ENCODE results near the gene TBC1D22A. TPM values are rescaled to one million over a fixed set of nuclear protein-coding genes. Genes with fewer than 3 reads are reported as not detected.

Gene TBC1D22A
- total and polyA plus RNA-seq, 2 experiments from 2014 or later: 15.3 to 19.8 TPM

DNA sequence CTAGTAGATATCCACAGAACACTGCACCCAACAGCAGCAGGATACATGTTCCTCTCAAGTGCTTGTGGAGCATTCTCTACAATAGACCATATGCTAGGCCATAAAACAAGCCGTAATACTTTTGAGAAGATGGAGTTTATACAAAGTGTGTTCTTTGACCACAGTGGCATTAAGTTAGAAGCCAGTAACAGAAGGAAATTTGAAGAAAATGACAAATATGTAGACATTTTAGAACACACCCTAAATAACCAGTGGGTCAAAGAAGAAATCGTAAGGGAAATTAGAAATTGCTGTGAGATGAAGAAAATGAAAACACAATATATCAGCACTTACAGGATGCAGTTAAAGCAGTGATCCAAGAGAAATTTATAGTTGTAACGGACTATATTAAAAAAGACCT lies 163.4 kb downstream of the TBC1D22A start:
- WGBS (ENCODE audit: low lambda C conversion rate, missing lambda C conversion rate): 96% methylated on average over 3 of the region's 3 CpGs
- no peak for TF ChIP-seq EZH2 (IDR thresholded peaks at IDR 0.05; ENCODE audit: borderline replicate concordance)
- TF ChIP-seq, protein P1, sequence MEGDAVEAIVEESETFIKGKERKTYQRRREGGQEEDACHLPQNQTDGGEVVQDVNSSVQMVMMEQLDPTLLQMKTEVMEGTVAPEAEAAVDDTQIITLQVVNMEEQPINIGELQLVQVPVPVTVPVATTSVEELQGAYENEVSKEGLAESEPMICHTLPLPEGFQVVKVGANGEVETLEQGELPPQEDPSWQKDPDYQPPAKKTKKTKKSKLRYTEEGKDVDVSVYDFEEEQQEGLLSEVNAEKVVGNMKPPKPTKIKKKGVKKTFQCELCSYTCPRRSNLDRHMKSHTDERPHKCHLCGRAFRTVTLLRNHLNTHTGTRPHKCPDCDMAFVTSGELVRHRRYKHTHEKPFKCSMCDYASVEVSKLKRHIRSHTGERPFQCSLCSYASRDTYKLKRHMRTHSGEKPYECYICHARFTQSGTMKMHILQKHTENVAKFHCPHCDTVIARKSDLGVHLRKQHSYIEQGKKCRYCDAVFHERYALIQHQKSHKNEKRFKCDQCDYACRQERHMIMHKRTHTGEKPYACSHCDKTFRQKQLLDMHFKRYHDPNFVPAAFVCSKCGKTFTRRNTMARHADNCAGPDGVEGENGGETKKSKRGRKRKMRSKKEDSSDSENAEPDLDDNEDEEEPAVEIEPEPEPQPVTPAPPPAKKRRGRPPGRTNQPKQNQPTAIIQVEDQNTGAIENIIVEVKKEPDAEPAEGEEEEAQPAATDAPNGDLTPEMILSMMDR (IDR thresholded peaks at IDR 0.05; ENCODE audit: poor library complexity): no peak
- TF ChIP-seq EZH2phosphoT487 (IDR thresholded peaks at IDR 0.05; ENCODE audit: low read depth, severe bottlenecking, unreplicated experiment): no peak
- no peak overlapping the region for H3K27ac ChIP-seq
- no peak overlapping the region for H3K4me3 ChIP-seq
- H3K79me2 ChIP-seq: no peaks in the 10 kb centered on the region
- no peak overlapping the region for H2AFZ ChIP-seq
- no peaks in the 10 kb centered on the region for H3K4me1 ChIP-seq (ENCODE audit: insufficient read depth)
- H3K36me3 ChIP-seq (replicated peaks; ENCODE audit: insufficient read depth, low read depth): no peaks in the 10 kb centered on the region
- H4K20me1 ChIP-seq (ENCODE audit: insufficient read depth, poor library complexity, severe bottlenecking): no peaks in the 10 kb centered on the region
- H3K9me2 ChIP-seq (replicated peaks; ENCODE audit: insufficient read depth): no peaks in the 10 kb centered on the region
- H3K4me2 ChIP-seq: no peak overlapping the region
- no peak for DNase-seq (ENCODE audit: low spot score)
- peaks cover 4% of the 10 kb centered on the region for H3K9me3 ChIP-seq (ENCODE audit: low read depth)
- no peaks in the 10 kb centered on the region for H3K27me3 ChIP-seq

DNA sequence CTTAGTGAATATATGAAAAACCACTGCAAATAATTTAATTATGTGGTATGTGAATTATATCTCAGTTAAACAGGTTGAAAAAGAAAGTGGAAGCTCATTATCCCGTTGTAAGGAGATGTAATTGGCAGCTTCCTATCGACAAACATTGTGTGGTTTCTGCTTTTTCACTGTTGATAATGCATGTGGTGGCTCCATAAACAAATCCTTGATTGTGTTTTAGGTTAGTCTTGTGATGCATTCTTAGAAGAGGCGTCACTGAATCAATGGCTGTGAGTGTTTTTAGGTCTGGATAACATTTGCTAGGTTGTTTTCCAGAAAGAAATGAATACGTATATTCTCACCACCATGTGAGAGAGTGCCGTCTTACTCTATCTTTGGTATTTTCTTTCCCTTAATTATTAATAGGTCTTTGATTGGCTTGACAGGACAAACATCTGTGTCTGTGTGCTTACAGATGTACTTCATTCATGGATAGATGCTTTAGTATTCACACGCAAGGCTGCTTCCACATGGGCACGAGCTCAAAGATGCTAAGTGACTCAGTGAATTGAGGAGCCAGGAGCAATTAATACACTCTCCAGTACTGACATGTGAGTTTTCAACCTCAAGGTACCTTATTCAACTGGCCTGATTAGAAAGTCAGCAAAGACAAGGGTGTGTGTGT lies 166.7 kb downstream of the TBC1D22A start:
- H3K27ac ChIP-seq: no peak overlapping the region
- no peaks in the 10 kb centered on the region for H4K20me1 ChIP-seq (ENCODE audit: insufficient read depth, poor library complexity, severe bottlenecking)
- H3K4me2 ChIP-seq: no peak overlapping the region
- 91% methylated on average over 7 of the region's 7 CpGs for WGBS (ENCODE audit: low lambda C conversion rate, missing lambda C conversion rate)
- no peak overlapping the region for H3K4me3 ChIP-seq
- H3K9me3 ChIP-seq (ENCODE audit: low read depth): no peaks in the 10 kb centered on the region
- no peaks in the 10 kb centered on the region for H3K9me2 ChIP-seq (replicated peaks; ENCODE audit: insufficient read depth)
- no peaks in the 10 kb centered on the region for H3K79me2 ChIP-seq
- no peaks in the 10 kb centered on the region for H3K36me3 ChIP-seq (replicated peaks; ENCODE audit: insufficient read depth, low read depth)
- no peaks in the 10 kb centered on the region for H3K27me3 ChIP-seq
- no peak overlapping the region for H2AFZ ChIP-seq
- no peak for DNase-seq (ENCODE audit: low spot score)
- TF ChIP-seq EZH2 (IDR thresholded peaks at IDR 0.05; ENCODE audit: borderline replicate concordance): no peak
- TF ChIP-seq, protein P1 (IDR thresholded peaks at IDR 0.05; ENCODE audit: poor library complexity): no peak
- TF ChIP-seq EZH2phosphoT487 (IDR thresholded peaks at IDR 0.05; ENCODE audit: low read depth, severe bottlenecking, unreplicated experiment): no peak
- H3K4me1 ChIP-seq (ENCODE audit: insufficient read depth): peaks cover 7% of the 10 kb centered on the region

DNA sequence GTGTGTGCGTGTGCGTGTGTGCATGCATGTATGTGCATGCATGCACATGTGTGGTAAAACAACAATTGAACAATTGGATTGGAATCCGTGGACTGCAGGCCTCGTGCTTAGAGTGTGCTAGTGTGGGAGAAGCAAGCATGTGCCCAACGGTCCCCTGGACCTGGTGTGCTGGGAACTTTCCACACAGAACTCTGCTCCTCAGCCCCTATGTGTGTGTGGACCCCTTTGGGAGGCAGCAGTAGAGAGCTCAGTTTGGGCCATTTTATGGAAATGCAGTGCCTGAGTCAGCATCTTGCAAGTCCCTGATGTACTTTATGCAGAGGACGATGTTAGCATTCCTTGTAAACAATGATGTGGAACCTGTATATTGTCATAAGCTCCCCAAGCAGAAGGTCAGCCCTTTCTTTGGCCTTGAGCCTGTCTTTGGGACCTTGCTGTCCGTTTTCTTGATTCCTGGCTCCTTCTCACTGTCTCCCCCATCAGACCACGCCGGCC lies 167.3 kb downstream of the TBC1D22A start:
- no peaks in the 10 kb centered on the region for H3K27me3 ChIP-seq
- H4K20me1 ChIP-seq (ENCODE audit: insufficient read depth, poor library complexity, severe bottlenecking): no peaks in the 10 kb centered on the region
- no peak overlapping the region for H3K27ac ChIP-seq
- 95% methylated on average over 9 of the region's 9 CpGs for WGBS (ENCODE audit: low lambda C conversion rate, missing lambda C conversion rate)
- no peak overlapping the region for H3K4me2 ChIP-seq
- no peak for DNase-seq (ENCODE audit: low spot score)
- H2AFZ ChIP-seq: no peak overlapping the region
- H3K4me3 ChIP-seq: no peak overlapping the region
- no peaks in the 10 kb centered on the region for H3K36me3 ChIP-seq (replicated peaks; ENCODE audit: insufficient read depth, low read depth)
- H3K4me1 ChIP-seq (ENCODE audit: insufficient read depth): peaks cover 13% of the 10 kb centered on the region
- H3K9me2 ChIP-seq (replicated peaks; ENCODE audit: insufficient read depth): no peaks in the 10 kb centered on the region
- no peaks in the 10 kb centered on the region for H3K9me3 ChIP-seq (ENCODE audit: low read depth)
- TF ChIP-seq EZH2phosphoT487 (IDR thresholded peaks at IDR 0.05; ENCODE audit: low read depth, severe bottlenecking, unreplicated experiment) (no peak), EZH2 (IDR thresholded peaks at IDR 0.05; ENCODE audit: borderline replicate concordance) (no peak)
- TF ChIP-seq, protein P1 (IDR thresholded peaks at IDR 0.05; ENCODE audit: poor library complexity): no peak
- H3K79me2 ChIP-seq: no peaks in the 10 kb centered on the region
